ENCODE data around the gene OR2M7.

DNA sequence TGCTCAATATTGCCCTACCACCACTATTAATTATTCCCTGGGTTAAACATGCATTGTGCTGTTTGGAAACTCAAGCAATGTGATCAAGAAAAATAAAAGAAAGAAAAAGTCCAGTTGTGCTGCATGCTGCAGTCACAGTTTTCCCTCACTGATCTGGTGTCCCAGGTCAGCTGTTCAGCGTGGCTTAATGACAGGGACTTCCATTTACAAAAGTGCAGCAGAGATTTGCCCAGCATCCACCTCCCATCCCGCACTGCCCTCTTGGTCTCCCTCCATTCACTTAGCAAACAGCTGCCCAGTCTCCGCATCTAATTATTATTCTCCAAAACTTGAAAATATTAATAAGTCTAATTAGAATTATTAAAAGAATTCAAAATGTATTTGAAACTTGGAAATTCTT, 35.0 kb upstream of the OR2M7 start:
- TF ChIP-seq, protein P1, sequence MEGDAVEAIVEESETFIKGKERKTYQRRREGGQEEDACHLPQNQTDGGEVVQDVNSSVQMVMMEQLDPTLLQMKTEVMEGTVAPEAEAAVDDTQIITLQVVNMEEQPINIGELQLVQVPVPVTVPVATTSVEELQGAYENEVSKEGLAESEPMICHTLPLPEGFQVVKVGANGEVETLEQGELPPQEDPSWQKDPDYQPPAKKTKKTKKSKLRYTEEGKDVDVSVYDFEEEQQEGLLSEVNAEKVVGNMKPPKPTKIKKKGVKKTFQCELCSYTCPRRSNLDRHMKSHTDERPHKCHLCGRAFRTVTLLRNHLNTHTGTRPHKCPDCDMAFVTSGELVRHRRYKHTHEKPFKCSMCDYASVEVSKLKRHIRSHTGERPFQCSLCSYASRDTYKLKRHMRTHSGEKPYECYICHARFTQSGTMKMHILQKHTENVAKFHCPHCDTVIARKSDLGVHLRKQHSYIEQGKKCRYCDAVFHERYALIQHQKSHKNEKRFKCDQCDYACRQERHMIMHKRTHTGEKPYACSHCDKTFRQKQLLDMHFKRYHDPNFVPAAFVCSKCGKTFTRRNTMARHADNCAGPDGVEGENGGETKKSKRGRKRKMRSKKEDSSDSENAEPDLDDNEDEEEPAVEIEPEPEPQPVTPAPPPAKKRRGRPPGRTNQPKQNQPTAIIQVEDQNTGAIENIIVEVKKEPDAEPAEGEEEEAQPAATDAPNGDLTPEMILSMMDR (IDR thresholded peaks at IDR 0.05; ENCODE audit: low read depth, low read length, missing input control) = no peak
- TF ChIP-seq GABPA (IDR thresholded peaks at IDR 0.05 in 1 of 2, conservative IDR thresholded peaks at IDR 0.05 in 1 of 2) = no peak
- TF ChIP-seq RAD21 (IDR thresholded peaks at IDR 0.05) = no peak
- no peak for TF ChIP-seq JUND (IDR thresholded peaks at IDR 0.05)
- no peak for TF ChIP-seq SP1 (IDR thresholded peaks at IDR 0.05)
- TF ChIP-seq, protein P2, sequence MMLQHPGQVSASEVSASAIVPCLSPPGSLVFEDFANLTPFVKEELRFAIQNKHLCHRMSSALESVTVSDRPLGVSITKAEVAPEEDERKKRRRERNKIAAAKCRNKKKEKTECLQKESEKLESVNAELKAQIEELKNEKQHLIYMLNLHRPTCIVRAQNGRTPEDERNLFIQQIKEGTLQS (IDR thresholded peaks at IDR 0.05) = no peak
- TF ChIP-seq, protein P3, sequence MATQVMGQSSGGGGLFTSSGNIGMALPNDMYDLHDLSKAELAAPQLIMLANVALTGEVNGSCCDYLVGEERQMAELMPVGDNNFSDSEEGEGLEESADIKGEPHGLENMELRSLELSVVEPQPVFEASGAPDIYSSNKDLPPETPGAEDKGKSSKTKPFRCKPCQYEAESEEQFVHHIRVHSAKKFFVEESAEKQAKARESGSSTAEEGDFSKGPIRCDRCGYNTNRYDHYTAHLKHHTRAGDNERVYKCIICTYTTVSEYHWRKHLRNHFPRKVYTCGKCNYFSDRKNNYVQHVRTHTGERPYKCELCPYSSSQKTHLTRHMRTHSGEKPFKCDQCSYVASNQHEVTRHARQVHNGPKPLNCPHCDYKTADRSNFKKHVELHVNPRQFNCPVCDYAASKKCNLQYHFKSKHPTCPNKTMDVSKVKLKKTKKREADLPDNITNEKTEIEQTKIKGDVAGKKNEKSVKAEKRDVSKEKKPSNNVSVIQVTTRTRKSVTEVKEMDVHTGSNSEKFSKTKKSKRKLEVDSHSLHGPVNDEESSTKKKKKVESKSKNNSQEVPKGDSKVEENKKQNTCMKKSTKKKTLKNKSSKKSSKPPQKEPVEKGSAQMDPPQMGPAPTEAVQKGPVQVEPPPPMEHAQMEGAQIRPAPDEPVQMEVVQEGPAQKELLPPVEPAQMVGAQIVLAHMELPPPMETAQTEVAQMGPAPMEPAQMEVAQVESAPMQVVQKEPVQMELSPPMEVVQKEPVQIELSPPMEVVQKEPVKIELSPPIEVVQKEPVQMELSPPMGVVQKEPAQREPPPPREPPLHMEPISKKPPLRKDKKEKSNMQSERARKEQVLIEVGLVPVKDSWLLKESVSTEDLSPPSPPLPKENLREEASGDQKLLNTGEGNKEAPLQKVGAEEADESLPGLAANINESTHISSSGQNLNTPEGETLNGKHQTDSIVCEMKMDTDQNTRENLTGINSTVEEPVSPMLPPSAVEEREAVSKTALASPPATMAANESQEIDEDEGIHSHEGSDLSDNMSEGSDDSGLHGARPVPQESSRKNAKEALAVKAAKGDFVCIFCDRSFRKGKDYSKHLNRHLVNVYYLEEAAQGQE (IDR thresholded peaks at IDR 0.05) = no peak
- TF ChIP-seq TAF1 (conservative IDR thresholded peaks at IDR 0.05) = no peak
- TF ChIP-seq, protein P4, sequence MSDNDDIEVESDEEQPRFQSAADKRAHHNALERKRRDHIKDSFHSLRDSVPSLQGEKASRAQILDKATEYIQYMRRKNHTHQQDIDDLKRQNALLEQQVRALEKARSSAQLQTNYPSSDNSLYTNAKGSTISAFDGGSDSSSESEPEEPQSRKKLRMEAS (IDR thresholded peaks at IDR 0.05) = no peak
- no peak for TF ChIP-seq YY1 (IDR thresholded peaks at IDR 0.05)
- TF ChIP-seq RXRA (IDR thresholded peaks at IDR 0.05) = no peak
- TF ChIP-seq, protein P5, sequence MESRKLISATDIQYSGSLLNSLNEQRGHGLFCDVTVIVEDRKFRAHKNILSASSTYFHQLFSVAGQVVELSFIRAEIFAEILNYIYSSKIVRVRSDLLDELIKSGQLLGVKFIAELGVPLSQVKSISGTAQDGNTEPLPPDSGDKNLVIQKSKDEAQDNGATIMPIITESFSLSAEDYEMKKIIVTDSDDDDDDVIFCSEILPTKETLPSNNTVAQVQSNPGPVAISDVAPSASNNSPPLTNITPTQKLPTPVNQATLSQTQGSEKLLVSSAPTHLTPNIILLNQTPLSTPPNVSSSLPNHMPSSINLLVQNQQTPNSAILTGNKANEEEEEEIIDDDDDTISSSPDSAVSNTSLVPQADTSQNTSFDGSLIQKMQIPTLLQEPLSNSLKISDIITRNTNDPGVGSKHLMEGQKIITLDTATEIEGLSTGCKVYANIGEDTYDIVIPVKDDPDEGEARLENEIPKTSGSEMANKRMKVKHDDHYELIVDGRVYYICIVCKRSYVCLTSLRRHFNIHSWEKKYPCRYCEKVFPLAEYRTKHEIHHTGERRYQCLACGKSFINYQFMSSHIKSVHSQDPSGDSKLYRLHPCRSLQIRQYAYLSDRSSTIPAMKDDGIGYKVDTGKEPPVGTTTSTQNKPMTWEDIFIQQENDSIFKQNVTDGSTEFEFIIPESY (IDR thresholded peaks at IDR 0.05) = no peak
- TF ChIP-seq FOXA2 (IDR thresholded peaks at IDR 0.05) = no peak
- TF ChIP-seq EGR1 (IDR thresholded peaks at IDR 0.05; ENCODE audit: low read depth in 2 of 2) = no peak
